Neural cell (in vitro differentiated cells): ENCODE data around the gene REPS1.

Experiments
- EP300 ChIP-seq: fragments of 450-650 bp; conservative IDR thresholded peaks from 2 replicates; pipeline ENCODE4 v1.6.1; 2014; ENCODE audit warnings: antibody characterized with exemption, mild to moderate bottlenecking, moderate library complexity; ENCODE audit not compliant: poor library complexity, severe bottlenecking
- EZH2 ChIP-seq: fragments of 200-600, 300-800 bp; shearing (Covaris generic), sonication (generic); IDR thresholded peaks from 2 replicates; pipeline ENCODE4 v1.6.1; 2014; ENCODE audit warnings: antibody characterized with exemption, low read length, borderline replicate concordance, mild to moderate bottlenecking; ENCODE audit not compliant: insufficient read depth, poor library complexity, severe bottlenecking
- MXI1 ChIP-seq: fragments of 450-650 bp; conservative IDR thresholded peaks from 2 replicates; pipeline ENCODE4 v1.6.1; 2014; ENCODE audit warnings: antibody characterized with exemption, mild to moderate bottlenecking; ENCODE audit not compliant: poor library complexity, severe bottlenecking
- POLR2AphosphoS5 ChIP-seq: IDR thresholded peaks from 2 replicates; pipeline ENCODE4 v1.6.1; 2012
- RAD21 ChIP-seq: fragments of 450-650 bp; conservative IDR thresholded peaks from 2 replicates; pipeline ENCODE4 v1.6.1; 2014; ENCODE audit warnings: antibody characterized with exemption, mild to moderate bottlenecking, moderate library complexity
- SMC3 ChIP-seq: fragments of 450-650 bp; conservative IDR thresholded peaks from 2 replicates; pipeline ENCODE4 v1.6.1; 2014; ENCODE audit warnings: antibody characterized with exemption, mild to moderate bottlenecking, moderate library complexity; ENCODE audit not compliant: poor library complexity
- TAF1 ChIP-seq: IDR thresholded peaks from 2 replicates; pipeline ENCODE4 v1.6.1; 2012; ENCODE audit warnings: low read depth
- TF ChIP-seq, protein P1 (sequence below): fragments of 450-650 bp; IDR thresholded peaks from 2 replicates; pipeline ENCODE4 v1.5.1; 2014; ENCODE audit warnings: antibody characterized with exemption, mild to moderate bottlenecking, moderate library complexity; ENCODE audit not compliant: poor library complexity, severe bottlenecking
- TF ChIP-seq, protein P2 (sequence below): IDR thresholded peaks from 2 replicates; pipeline ENCODE4 v1.6.1; 2012; ENCODE audit warnings: borderline replicate concordance

DNA sequence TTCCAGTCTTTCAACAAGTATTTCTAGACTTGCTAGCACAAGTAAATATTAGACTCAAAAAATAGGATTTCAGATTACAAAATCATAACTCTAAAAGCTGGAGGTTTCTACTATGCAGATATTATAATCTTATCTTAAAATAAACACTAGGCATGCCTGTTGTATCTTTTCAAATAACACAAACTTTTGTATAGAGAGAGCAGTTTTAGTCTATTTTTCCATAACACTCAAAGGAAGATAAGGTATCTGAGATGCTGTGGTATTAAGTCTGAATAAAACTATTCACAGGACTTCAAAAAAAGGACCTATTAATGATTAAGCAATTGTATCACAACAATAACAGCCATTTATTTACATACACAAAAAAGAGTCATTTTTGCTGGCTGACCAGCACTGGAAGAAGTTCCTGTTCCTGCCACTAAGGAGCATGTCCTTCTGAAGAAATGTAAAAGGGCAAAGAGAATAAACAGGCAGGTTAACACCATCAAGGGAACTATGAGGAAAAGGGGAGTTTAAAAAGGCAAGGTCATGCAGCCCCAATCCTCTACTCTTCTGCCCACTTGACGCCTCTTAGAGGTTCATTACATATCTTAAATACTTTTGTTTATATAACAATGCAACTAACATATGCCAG lies 39.4 kb downstream of the REPS1 start:
- TF ChIP-seq, protein P1, sequence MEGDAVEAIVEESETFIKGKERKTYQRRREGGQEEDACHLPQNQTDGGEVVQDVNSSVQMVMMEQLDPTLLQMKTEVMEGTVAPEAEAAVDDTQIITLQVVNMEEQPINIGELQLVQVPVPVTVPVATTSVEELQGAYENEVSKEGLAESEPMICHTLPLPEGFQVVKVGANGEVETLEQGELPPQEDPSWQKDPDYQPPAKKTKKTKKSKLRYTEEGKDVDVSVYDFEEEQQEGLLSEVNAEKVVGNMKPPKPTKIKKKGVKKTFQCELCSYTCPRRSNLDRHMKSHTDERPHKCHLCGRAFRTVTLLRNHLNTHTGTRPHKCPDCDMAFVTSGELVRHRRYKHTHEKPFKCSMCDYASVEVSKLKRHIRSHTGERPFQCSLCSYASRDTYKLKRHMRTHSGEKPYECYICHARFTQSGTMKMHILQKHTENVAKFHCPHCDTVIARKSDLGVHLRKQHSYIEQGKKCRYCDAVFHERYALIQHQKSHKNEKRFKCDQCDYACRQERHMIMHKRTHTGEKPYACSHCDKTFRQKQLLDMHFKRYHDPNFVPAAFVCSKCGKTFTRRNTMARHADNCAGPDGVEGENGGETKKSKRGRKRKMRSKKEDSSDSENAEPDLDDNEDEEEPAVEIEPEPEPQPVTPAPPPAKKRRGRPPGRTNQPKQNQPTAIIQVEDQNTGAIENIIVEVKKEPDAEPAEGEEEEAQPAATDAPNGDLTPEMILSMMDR, result no peak
- no peak for TF ChIP-seq POLR2AphosphoS5
- no peak for TF ChIP-seq RAD21
- no peak for TF ChIP-seq EZH2
- TF ChIP-seq EP300, result no peak
- TF ChIP-seq, protein P2, sequence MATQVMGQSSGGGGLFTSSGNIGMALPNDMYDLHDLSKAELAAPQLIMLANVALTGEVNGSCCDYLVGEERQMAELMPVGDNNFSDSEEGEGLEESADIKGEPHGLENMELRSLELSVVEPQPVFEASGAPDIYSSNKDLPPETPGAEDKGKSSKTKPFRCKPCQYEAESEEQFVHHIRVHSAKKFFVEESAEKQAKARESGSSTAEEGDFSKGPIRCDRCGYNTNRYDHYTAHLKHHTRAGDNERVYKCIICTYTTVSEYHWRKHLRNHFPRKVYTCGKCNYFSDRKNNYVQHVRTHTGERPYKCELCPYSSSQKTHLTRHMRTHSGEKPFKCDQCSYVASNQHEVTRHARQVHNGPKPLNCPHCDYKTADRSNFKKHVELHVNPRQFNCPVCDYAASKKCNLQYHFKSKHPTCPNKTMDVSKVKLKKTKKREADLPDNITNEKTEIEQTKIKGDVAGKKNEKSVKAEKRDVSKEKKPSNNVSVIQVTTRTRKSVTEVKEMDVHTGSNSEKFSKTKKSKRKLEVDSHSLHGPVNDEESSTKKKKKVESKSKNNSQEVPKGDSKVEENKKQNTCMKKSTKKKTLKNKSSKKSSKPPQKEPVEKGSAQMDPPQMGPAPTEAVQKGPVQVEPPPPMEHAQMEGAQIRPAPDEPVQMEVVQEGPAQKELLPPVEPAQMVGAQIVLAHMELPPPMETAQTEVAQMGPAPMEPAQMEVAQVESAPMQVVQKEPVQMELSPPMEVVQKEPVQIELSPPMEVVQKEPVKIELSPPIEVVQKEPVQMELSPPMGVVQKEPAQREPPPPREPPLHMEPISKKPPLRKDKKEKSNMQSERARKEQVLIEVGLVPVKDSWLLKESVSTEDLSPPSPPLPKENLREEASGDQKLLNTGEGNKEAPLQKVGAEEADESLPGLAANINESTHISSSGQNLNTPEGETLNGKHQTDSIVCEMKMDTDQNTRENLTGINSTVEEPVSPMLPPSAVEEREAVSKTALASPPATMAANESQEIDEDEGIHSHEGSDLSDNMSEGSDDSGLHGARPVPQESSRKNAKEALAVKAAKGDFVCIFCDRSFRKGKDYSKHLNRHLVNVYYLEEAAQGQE, result no peak
- no peak for TF ChIP-seq SMC3
- TF ChIP-seq MXI1, result no peak
- no peak for TF ChIP-seq TAF1
